ENCODE results near the gene KIF3B. TPM values are rescaled to one million over a fixed set of nuclear protein-coding genes. Genes with fewer than 3 reads are reported as not detected.
A peak's percentile ranks its signal among the peaks of the same experiment; 100 is the strongest.

KIF3B gene
- total and polyA plus RNA-seq, 2 of the 13 experiments (the other 11 are each of a cell fraction or from before 2014, with no cell fraction given), result 23.6 to 28.8 TPM

GRCh38 chr20:32289661-32290431, 12.4 kb downstream of the KIF3B start (continued):
- no peak; the same call in 1 of the 2 replicates for TF ChIP-seq ZNF160 (CRISPR knock-in tag; IDR thresholded peaks at IDR 0.05)
- peak; percentile 34 for TF ChIP-seq ZBTB33 (CRISPR knock-in tag; IDR thresholded peaks at IDR 0.05)
- TF ChIP-seq GATA4 (IDR thresholded peaks at IDR 0.05; ENCODE audit: borderline replicate concordance, low read depth), result peak; percentile 89; the same call in 1 of the 2 replicates
- peak; percentile 90 for TF ChIP-seq ZNF547 (CRISPR knock-in tag; IDR thresholded peaks at IDR 0.05)
- peak; percentile 78; the same call in 1 of the 2 replicates for TF ChIP-seq SIX1 (CRISPR knock-in tag; IDR thresholded peaks at IDR 0.05; ENCODE audit: borderline replicate concordance)
- no peak for TF ChIP-seq NR0B2 (CRISPR knock-in tag; IDR thresholded peaks at IDR 0.05)
- TF ChIP-seq, protein P1, sequence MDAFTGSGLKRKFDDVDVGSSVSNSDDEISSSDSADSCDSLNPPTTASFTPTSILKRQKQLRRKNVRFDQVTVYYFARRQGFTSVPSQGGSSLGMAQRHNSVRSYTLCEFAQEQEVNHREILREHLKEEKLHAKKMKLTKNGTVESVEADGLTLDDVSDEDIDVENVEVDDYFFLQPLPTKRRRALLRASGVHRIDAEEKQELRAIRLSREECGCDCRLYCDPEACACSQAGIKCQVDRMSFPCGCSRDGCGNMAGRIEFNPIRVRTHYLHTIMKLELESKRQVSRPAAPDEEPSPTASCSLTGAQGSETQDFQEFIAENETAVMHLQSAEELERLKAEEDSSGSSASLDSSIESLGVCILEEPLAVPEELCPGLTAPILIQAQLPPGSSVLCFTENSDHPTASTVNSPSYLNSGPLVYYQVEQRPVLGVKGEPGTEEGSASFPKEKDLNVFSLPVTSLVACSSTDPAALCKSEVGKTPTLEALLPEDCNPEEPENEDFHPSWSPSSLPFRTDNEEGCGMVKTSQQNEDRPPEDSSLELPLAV (CRISPR knock-in tag; conservative IDR thresholded peaks at IDR 0.05; ENCODE audit: low read depth), result no peak
- TF ChIP-seq ZNF34 (CRISPR knock-in tag; IDR thresholded peaks at IDR 0.05; ENCODE audit: borderline replicate concordance), result no peak
- TF ChIP-seq NFATC3 (CRISPR knock-in tag; IDR thresholded peaks at IDR 0.05), result 0 out of 2 replicates have a peak, but pooled peaks have one; percentile 62
- no peak; the same call in 1 of the 2 replicates for TF ChIP-seq ZNF670 (CRISPR knock-in tag; IDR thresholded peaks at IDR 0.05; ENCODE audit: borderline replicate concordance)
- TF ChIP-seq, protein P2, sequence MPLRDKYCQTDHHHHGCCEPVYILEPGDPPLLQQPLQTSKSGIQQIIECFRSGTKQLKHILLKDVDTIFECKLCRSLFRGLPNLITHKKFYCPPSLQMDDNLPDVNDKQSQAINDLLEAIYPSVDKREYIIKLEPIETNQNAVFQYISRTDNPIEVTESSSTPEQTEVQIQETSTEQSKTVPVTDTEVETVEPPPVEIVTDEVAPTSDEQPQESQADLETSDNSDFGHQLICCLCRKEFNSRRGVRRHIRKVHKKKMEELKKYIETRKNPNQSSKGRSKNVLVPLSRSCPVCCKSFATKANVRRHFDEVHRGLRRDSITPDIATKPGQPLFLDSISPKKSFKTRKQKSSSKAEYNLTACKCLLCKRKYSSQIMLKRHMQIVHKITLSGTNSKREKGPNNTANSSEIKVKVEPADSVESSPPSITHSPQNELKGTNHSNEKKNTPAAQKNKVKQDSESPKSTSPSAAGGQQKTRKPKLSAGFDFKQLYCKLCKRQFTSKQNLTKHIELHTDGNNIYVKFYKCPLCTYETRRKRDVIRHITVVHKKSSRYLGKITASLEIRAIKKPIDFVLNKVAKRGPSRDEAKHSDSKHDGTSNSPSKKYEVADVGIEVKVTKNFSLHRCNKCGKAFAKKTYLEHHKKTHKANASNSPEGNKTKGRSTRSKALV (CRISPR knock-in tag; IDR thresholded peaks at IDR 0.05), result no peak
- peak; percentile 91 for TF ChIP-seq ZMYM4 (CRISPR knock-in tag; IDR thresholded peaks at IDR 0.05)
- TF ChIP-seq MEF2D (CRISPR knock-in tag; IDR thresholded peaks at IDR 0.05), result peak; percentile 90
- TF ChIP-seq PREB (CRISPR knock-in tag; IDR thresholded peaks at IDR 0.05), result no peak
- no peak for TF ChIP-seq POLR2AphosphoS2 (IDR thresholded peaks at IDR 0.05; ENCODE audit: low read depth, low read length)
- peak; percentile 79 for TF ChIP-seq RBFOX2 (IDR thresholded peaks at IDR 0.05; ENCODE audit: low read depth, low read length)
- peak; percentile 84 for TF ChIP-seq DMAP1 (CRISPR knock-in tag; IDR thresholded peaks at IDR 0.05)
- TF ChIP-seq ZNF234 (CRISPR knock-in tag; conservative IDR thresholded peaks at IDR 0.05), result no peak
- no peak for TF ChIP-seq ZNF180 (CRISPR knock-in tag; IDR thresholded peaks at IDR 0.05; ENCODE audit: borderline replicate concordance, low read depth)
- TF ChIP-seq ATRX (CRISPR knock-in tag; IDR thresholded peaks at IDR 0.05; ENCODE audit: borderline replicate concordance), result no peak
- no peak for TF ChIP-seq ZNF562 (CRISPR knock-in tag; IDR thresholded peaks at IDR 0.05; ENCODE audit: borderline replicate concordance)
- no peak; the same call in 1 of the 2 replicates for TF ChIP-seq MTF2 (CRISPR knock-in tag; IDR thresholded peaks at IDR 0.05; ENCODE audit: borderline replicate concordance)
- TF ChIP-seq TMF1 (CRISPR knock-in tag; IDR thresholded peaks at IDR 0.05; ENCODE audit: low read depth), result no peak; the same call in 1 of the 2 replicates
